GM19025 (cell line): ENCODE measurements around the gene PCSK4.
"Not testable (repeated sequence)": the region's sequence is repeated elsewhere in the genome, so short reads cannot be mapped to it uniquely, and the experiment has no call there.

Experiments used
- ATAC-seq: cut with Tn5 transposase; IDR thresholded peaks from one replicate; pipeline ENCODE4 v1.9.1; 2021; ENCODE audit warnings: mild to moderate bottlenecking, low read depth, moderate library complexity; ENCODE audit not compliant: unreplicated experiment

Gene PCSK4

DNA sequence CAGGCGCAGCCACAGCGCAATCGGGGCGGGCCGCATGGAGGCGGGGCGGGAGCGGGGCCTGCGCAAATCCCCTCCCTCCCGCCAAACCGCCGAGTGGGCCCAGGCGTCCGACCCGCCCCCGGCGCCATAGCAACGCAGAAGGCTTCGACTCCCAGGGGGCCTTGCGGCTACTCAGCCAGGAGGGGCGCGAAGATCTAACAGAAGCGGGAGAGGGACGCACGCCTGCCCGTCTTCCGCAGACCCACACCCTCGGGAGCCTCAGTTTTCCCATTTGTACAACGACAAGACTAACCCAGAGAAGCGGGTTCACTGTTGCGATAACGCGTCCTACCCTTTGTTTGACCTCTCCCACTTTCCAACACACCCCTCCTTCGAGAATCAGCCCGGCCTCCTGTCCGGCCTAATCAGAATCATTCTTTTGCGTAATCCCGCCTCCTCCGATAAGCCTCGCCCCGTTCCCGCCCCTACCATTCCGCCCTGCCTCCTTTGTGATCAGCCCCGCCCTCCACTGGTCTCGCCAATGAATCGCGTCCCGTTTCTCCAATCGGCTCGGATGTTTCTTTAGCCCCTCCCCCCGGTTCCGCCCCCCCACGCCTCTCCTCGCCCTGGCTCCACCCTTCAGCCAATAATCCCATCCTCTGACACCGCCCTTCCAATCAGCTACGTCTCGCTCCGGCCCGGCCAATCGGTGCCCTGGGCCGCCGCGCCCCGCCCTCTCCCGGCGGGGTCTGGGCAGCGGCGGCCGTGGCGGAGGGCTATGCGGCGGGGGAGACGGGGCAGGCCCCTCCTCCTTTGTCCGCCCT is at the start of gene PCSK4:
Gene PCSK4, minus strand, starts transcription at position 40 of the 803 bp plus-strand sequence. Its CDS starts 4 bp downstream, at position 36.
- peak; percentile 82 for ATAC-seq

DNA sequence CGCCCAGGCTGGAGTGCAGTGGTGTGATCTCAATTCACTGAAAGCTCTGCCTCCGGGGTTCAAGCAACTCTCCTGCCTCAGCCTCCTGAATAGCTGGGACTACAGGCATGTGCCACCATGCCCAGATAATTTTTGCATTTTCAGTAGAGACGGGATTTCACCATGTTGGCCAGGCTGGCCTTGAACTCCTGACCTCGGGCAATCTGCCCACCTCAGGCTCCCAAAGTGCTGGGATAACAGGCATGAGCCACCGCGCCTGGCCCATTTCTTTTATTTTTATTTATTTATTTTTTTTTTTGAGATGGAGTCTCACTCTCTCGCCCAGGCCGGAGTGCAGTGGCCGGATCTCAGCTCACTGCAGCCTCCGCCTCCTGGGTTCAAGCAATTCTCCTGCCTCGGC is 49.6 kb upstream of the PCSK4 start:
- ATAC-seq = not testable (repeated sequence)

DNA sequence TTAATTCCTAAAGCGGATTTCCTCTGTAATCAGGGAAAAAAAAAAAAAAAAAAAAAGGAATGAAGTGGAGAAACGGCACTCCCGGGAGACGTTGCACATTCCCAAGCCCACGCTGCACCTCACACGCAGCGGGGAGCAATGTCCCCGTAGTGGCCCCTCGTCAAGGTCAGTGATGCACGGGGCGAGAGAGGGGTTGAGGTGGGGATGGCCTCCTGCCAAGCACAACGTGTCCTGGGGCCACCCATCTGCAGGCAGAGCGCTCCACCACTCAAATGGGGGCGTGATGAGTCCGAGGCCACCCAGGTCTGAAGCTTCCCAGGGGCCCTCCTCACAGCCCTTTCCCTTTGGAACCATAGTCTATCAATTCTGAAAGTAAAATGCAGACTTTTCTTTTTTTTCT is 48.8 kb upstream of the PCSK4 start:
- no peak for ATAC-seq

DNA sequence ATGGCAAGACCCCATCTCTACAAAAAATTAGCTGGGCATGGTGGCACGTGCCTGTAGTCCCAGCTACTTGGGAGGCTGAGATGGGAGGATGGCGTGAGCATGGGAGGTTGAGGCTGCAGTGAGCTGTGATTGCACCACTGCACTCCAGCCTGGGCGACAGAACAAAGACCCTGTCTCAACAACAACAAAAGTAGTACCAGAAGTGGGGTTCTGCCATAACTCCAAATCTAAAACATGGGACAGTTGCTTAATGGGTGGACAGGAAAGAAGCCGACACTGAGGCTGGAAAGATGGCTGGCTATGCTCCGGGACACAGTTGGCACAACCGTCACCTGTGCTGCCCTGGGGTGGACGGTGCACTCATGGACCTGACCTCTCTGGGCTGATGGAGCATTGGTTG is 45.5 kb upstream of the PCSK4 start:
- ATAC-seq = not testable (repeated sequence)

DNA sequence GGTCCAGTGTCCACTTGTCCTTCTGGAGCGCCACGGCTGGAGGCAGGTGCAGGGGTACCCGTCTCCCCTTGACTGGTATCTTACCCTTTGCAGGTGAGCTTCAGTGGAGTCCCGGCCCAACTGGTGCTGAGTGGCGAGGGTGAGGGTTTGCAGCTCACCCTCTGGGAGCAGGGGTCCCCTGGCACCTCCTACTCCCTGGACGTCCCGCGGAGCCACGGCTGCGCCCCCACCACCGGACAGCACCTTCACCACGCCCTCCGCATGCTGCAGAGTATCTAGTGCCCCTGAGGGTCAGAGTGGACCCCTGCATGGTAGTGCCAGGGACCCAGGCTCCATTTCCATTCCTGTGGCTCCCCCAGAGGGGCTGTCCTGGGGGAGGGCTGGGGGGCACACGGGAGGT is 44.8 kb upstream of the PCSK4 start:
- no peak for ATAC-seq

DNA sequence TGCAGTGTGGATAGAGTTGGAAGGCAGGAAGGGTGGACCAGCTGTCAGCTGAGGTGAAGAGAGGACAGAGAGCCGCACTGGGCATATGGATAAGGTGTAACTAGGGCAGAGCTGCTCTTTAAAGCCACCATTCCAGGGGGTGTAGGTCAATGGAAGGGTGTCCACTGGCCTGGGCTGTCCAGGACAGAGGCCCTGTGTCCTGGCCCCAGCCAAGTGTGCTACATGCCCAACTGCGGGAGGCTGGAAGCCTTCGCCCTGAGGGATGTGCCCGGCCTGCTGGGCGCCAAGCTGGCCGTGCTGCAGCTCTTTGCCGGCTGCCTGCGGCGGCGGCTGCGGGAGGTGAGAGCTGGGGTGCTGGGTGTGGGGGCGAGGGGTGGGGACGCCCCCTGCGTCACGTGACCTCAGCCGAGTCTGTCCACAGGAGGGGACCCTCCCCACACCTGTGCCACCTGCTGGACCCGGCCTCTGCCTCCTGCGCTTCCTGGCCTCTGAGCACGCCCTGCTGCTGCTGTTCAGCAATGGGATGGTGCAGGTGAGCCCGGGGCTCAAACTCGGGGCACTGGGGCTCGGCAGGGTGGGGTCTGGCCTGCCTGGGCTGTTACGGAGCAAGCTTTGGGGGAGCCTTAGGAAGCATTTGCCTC is 43.5 kb upstream of the PCSK4 start:
- ATAC-seq = no peak

DNA sequence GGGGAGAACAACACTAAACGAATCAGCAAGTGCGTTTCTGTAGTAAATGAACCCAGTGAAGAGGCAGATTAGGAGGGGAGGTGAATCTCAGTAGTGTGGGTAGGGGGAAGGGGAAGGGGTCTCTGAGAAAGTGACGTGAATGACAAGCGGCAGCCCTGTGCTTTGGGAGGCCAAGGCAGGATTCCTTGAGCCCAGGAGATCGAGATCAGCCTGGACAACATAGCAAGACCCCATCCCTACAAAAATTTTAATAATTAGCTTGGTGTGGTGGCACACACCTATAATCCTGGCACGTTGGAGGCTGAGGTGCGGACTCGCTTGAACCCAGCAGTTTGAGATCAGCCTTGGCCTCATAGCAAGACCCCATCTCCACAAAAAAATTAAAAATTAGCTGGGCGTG is 41.9 kb upstream of the PCSK4 start:
- no peak for ATAC-seq

DNA sequence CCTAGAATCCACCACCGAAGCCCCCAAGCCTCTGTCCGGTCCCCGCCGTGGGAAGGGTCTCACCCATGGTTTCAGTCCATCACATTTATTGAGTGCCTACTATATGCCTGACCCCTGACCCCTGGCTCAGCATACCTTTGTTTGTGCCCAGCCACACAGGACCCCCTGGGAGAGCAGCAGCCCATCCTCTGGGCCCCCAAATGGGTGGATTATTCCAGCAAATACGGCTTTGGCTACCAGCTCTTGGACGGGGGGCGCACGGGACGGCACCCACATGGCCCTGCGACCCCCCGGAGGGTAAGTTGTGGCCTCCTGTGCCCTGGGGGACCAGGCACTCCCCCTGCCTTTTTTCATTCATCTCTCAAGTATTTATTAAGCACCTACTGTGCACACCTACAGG is 41.4 kb upstream of the PCSK4 start:
- no peak for ATAC-seq

DNA sequence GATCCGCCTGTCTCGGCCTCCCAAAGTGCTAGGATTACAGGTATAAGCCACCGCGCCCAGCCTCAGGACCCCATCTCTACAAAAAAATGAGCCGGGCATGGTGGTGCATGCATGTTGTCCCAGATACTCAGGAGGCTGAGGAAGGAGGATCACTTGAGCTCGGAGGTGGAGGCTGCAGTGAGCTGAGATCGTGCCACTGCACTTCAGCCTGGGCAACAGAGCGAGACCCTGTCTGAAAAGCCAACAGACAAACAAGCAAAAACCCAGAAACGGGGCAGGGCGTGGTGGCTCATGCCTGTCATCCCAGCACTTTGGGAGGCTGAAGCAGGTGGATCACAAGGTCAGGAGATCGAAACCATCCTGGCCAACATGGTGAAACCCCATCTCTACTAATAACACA is 40.7 kb upstream of the PCSK4 start:
- not testable (repeated sequence) for ATAC-seq

DNA sequence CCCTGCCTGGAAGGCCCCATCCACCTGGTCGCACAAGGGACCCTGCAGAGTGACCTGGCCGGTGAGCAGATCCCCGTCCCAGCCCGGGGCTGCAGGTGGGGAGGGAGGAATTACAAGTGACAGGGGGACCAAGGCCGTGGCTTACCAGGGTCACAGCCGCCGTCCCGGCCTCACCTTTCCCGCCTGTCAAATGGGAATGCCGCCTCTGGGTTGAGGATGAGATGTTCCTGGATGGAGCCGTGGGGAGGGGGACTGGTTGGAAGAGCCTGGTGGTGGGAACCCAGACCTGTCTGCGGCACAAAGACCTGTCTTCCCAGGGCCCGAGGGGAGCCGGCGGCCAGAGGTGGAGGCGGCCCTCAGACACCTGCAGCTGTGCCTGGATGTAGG is 39.3 kb upstream of the PCSK4 start:
- ATAC-seq = no peak

DNA sequence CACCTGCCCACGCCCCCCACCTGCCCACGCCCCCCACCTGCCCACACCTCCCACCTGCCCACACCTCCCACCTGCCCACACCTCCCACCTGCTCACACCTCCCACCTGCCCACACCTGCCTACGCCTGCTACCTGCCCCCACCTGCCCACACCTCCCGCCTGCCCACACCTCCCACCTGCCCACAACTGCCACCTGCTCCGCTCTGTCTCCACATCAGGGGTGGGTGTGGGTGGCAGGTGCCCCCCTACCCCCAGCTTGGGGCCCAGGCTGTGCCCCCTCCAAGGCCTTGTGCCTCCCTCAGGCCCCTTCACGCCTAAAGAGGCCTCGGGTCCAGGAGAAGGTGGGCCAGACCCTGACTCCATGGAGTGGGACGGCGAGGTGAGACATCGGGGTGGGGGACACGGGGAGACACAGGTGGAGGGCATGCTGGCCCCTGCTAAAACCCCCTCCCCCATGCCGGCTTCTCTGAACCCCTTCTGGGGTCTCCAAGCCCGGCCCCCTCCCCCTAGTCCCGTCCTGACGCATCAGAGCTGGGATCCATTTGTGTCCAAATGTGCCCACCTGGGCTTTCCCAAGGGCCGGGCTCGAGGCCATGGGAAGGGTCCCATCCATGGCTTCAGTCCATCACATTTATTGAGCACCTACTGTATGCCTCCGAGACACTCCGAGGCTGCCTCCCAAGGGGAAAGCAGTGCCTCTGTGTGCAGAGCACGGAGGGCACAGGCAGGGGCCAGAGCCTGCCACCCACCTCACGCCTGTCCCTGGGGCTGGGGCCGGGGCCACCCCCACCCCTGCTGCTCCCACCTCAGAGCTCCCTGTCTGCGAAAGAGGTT is 38.7 kb upstream of the PCSK4 start:
- no peak for ATAC-seq

DNA sequence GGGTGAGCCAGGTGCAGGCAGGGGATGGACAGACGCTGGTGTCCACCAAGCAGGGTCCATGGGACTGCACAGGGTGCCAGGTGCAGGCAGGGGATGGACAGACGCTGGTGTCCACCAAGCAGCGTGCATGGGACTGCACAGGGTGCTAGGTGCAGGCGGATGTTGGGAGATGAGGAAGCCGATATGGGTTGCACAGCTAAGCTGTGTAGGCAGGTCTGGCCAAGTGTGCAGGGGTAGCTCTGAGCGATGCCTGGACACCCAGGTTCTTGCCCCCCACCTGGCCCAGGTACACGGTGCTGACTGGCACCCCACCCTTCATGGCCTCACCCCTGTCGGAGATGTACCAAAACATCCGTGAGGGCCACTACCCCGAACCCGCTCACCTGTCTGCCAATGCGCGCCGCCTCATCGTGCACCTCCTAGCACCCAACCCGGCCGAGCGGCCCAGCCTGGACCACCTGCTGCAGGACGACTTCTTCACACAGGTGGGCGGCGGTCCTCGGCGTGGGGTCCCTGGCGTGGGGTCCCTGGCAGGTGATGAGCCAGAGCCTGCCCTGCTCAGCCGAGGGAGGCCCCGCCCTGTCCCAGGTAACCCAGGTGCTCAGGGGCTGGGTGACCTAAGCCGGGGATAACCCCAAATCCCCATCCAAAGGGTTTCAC is 37.6 kb upstream of the PCSK4 start:
- no peak for ATAC-seq

DNA sequence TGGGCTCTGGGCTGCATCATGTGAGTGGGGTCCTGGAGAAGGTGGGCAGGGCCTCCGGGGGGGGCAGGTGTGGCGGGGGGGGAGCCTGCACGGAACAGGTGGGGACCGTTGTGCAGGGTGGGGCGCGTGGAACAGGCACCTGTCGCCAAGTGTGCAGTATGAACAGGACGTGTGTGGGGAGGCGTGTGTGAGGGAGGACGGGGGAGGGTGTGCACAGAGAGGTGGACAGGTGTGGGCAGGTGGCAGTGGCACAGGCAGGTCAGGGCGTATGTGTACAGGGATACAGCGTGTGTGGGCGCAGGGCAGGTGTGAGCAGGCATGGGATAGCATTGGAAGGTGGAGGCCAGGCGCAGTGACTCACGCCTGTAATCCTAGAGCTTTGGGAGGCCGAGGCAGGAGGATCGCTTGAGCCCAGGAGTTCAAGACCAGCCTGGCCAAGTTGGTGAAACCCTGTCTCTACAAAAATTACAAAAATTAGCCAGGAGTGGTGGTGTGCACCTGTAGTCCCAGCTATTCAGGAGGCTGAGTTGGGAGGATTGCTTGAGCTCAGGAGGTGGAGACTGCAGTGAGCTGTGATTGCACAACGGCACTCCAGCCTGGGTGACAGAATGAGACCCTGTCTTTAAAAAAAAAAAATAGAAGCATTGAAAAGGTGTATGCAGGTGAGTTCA is 37.0 kb upstream of the PCSK4 start:
- no peak for ATAC-seq

DNA sequence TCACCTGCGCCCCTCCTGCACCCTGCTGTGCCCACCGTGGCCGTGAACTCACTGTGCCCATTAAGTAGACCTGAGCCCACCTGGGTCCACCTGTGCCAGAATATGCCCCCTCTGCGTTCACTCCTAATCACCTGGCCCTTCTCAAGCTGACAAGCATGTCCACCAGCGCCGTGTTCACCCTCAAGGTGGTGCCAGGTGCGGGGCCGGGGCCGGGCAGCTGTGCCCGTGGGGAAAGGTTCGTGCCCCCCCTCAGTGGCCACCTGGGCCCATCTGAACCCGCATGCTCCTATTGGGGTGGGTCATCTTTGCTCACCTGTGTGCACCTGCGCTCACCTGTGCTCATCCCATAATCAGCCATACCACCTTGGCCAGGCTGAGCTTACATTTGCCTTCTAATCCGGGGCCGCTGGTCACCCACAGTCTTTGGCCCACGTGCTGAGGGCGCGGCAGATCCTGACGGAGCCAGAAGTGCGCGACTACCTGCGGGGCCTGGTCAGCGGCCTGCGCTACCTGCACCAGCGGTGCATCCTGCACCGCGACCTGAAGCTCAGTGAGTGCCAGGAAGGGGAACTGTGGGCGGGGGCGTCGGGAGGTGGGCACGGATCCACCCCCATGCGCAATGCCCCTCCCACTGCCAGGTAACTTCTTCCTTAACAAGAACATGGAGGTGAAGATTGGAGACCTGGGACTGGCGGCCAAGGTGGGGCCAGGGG is 36.1 kb upstream of the PCSK4 start:
- no peak for ATAC-seq

DNA sequence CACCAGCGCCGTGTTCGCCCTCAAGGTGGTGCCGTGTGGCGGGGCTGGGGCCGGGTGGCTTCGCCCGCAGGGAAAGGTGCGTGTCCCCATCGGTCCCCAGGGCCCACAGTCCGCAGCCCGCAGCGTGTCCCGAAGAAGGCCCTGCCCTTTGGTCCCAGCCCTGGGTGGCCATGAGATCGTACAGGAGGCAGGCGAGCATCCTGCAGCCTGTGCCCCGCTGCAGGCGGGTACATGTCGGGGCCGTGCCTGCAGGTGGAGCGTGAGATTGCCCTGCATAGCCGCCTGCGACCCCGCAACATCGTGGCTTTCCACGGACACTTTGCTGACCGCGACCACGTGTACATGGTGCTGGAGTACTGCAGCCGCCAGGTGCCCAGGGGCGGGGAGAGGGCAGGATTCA is 35.2 kb upstream of the PCSK4 start:
- ATAC-seq = no peak

DNA sequence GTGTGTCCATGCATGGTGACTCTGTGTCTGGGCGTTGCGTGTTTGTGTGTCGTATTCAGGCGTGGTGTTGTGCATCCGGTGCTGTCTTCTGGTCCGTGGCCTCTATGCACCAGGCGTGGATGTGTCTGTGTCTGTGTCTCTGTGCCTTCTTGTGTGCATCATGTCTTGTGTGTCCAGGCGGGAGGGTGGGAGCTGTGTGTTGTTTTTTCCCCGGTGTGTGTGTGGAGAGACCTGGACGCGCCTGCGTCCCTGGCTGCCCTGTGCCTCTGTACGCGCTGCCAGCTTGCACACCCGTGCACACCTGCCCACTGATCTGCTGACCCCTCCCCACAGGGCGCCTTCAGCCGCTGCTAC is 34.8 kb upstream of the PCSK4 start:
- ATAC-seq = no peak

DNA sequence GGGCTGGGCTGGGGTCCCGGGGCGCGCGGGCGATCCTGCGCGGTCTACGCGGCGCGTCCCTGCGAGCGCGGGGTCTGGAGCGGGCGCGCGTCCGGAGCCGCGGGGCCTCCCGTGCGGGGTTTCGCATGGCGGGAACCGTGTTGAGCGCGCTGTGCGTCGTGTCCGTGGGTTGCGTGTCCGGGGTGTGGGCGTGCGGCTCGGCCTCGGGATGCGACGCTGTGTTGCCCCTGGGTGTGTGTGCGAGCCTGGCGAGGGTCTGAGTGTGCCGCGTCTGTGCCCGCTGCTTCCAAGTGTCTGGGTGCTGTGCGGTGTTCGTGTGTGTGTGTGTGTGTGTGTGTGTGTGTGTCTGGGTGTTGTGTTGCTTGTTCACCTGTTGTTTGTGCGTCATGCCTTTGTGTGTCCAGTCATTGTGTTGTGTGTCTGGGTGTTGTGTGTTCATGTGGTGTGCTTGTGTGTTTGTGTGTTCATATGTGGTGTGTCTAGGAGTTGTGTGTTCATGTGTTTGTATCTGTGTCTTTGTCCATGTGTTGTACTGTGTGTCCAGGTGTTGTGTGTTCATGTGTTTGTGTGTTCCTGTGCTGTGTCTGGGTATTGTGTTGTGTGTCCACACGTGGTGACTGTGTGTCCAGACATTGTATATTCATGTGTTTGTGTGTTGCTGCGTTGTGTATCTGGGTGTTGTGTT is 34.3 kb upstream of the PCSK4 start:
- ATAC-seq = no peak

DNA sequence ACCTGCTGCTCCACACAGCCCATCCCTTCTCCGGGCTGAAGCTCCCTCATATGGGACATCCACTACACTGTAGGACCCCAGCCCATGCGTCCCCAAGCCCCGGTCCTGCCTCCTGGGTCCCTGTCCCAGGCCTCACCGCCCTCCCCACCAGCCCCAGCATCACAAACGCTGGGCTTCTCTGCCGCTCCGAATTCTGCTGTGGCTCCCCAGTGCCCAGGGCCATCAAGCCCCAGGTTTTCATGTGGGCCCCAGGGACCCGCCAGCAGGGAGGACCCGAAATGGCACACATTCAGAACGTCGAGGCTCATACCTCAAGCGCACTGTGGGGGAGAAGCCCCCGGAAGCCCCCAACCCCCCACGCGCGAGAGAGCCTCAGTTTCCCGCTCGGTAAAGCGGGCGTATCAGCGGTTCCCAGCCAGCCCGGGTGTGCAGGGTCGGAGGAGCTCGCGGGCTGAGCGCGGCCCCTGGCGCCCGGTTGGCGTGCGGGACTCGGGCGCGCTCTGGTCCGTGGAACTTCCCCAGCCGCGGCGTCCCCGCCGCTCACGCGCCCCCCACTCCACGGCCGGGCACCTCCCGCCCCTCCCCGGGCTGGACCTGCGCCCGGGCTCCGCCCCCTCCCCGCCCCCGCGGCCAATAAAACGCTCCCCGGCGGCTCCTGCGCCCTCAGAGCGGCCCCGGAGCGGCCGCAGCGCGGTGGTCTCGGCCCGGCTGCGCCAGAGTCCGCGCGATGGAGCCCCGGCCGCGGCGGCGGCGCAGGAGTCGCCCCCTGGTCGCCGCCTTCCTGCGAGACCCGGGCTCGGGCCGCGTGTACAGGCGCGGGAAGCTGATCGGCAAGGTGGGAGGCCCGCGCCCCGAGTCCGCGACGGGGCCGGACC is 33.5 kb upstream of the PCSK4 start, which contains the start of gene PLK5:
Gene PLK5, plus strand, starts transcription at position 666 of the 875 bp plus-strand sequence. CDS start 2,920 bp downstream, outside the sequence.
- no peak for ATAC-seq
